Stimulated activated naive CD8-positive, alpha-beta T cell treated with anti-CD3 and anti-CD28 coated beads, Interleukin-15, Interleukin-2, amounts not matched to agents 100 ng/mL and 50 ng/mL, for 24 hours (primary cell): Measurements from ENCODE around the gene PLCD3.
A peak's percentile ranks its signal among the peaks of the same experiment; 100 is the strongest.

Experiments used
- H3K27ac Mint-ChIP-seq: one replicate; pipeline ENCODE4 v1.8.0; 2021; ENCODE audit warnings: mild to moderate bottlenecking, mixed read lengths
- H3K27me3 Mint-ChIP-seq: one replicate; pipeline ENCODE4 v1.8.0; 2021; ENCODE audit warnings: mixed read lengths
- H3K36me3 Mint-ChIP-seq: one replicate; pipeline ENCODE4 v1.8.0; 2021; ENCODE audit warnings: low read depth, mixed read lengths
- H3K4me1 Mint-ChIP-seq: one replicate; pipeline ENCODE4 v1.8.0; 2021; ENCODE audit warnings: low read depth, mixed read lengths
- H3K4me3 Mint-ChIP-seq: one replicate; pipeline ENCODE4 v1.8.0; 2021; ENCODE audit warnings: mild to moderate bottlenecking, mixed read lengths
- H3K9me3 Mint-ChIP-seq: one replicate; pipeline ENCODE4 v1.8.0; 2021; ENCODE audit warnings: mixed read lengths

PLCD3 gene

GRCh38 chr17:45156242-45156641 lies 23.9 kb upstream of the PLCD3 start:
- H3K9me3 Mint-ChIP-seq = no peaks in the 10 kb centered on the region
- H3K27ac Mint-ChIP-seq = peak overlapping the region; percentile 7
- peaks cover 55% of the 10 kb centered on the region for H3K4me1 Mint-ChIP-seq
- no peak overlapping the region for H3K4me3 Mint-ChIP-seq
- H3K27me3 Mint-ChIP-seq = no peaks in the 10 kb centered on the region
- peaks cover 27% of the 10 kb centered on the region for H3K36me3 Mint-ChIP-seq

GRCh38 chr17:45155483-45155882 lies 23.2 kb upstream of the PLCD3 start:
- no peak overlapping the region for H3K4me3 Mint-ChIP-seq
- H3K9me3 Mint-ChIP-seq = no peaks in the 10 kb centered on the region
- H3K36me3 Mint-ChIP-seq = peaks cover 30% of the 10 kb centered on the region
- H3K27ac Mint-ChIP-seq = no peak overlapping the region
- H3K4me1 Mint-ChIP-seq = peaks cover 60% of the 10 kb centered on the region
- H3K27me3 Mint-ChIP-seq = no peaks in the 10 kb centered on the region

- H3K9me3 Mint-ChIP-seq = no peaks in the 10 kb centered on the region
- peaks cover 59% of the 10 kb centered on the region for H3K4me1 Mint-ChIP-seq
- no peaks in the 10 kb centered on the region for H3K27me3 Mint-ChIP-seq
- no peak overlapping the region for H3K4me3 Mint-ChIP-seq
- no peak overlapping the region for H3K27ac Mint-ChIP-seq
- peaks cover 30% of the 10 kb centered on the region for H3K36me3 Mint-ChIP-seq
Observed at GRCh38 chr17:45155029-45155428, 22.7 kb upstream of the PLCD3 start.

GRCh38 chr17:45150911-45151809 lies 18.8 kb upstream of the PLCD3 start:
- peaks cover 29% of the 10 kb centered on the region for H3K36me3 Mint-ChIP-seq
- H3K9me3 Mint-ChIP-seq = no peaks in the 10 kb centered on the region
- H3K27me3 Mint-ChIP-seq = no peaks in the 10 kb centered on the region
- peak overlapping the region; percentile 94 for H3K4me3 Mint-ChIP-seq
- peaks cover 48% of the 10 kb centered on the region for H3K4me1 Mint-ChIP-seq
- H3K27ac Mint-ChIP-seq = peak overlapping the region; percentile 56

DNA sequence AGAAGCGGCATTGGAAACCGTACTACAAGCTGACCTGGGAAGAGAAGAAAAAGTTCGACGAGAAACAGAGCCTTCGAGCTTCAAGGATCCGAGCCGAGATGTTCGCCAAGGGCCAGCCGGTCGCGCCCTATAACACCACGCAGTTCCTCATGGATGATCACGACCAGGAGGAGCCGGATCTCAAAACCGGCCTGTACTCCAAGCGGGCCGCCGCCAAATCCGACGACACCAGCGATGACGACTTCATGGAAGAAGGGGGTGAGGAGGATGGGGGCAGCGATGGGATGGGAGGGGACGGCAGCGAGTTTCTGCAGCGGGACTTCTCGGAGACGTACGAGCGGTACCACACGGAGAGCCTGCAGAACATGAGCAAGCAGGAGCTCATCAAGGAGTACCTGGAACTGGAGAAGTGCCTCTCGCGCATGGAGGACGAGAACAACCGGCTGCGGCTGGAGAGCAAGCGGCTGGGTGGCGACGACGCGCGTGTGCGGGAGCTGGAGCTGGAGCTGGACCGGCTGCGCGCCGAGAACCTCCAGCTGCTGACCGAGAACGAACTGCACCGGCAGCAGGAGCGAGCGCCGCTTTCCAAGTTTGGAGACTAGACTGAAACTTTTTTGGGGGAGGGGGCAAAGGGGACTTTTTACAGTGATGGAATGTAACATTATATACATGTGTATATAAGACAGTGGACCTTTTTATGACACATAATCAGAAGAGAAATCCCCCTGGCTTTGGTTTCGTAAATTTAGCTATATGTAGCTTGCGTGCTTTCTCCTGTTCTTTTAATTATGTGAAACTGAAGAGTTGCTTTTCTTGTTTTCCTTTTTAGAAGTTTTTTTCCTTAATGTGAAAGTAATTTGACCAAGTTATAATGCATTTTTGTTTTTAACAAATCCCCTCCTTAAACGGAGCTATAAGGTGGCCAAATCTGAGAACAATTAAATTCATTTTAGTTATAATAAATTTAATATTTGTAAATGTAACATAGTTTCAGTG lies 17.7 kb upstream of the PLCD3 start:
- Mint-ChIP-seq H3K4me3 (peak overlapping the region; percentile 94), H3K4me1 (peaks cover 48% of the 10 kb centered on the region), H3K36me3 (peaks cover 29% of the 10 kb centered on the region), H3K9me3 (no peaks in the 10 kb centered on the region), H3K27me3 (no peaks in the 10 kb centered on the region), H3K27ac (peak overlapping the region; percentile 100)

GRCh38 chr17:45149037-45149668 lies 16.8 kb upstream of the PLCD3 start:
- H3K4me1 Mint-ChIP-seq = peaks cover 51% of the 10 kb centered on the region
- H3K27ac Mint-ChIP-seq = peak overlapping the region; percentile 100
- H3K36me3 Mint-ChIP-seq = peaks cover 29% of the 10 kb centered on the region
- peak overlapping the region; percentile 94 for H3K4me3 Mint-ChIP-seq
- no peaks in the 10 kb centered on the region for H3K27me3 Mint-ChIP-seq
- H3K9me3 Mint-ChIP-seq = no peaks in the 10 kb centered on the region

- peak within 1 kb of the TSS; percentile 100 for H3K27ac Mint-ChIP-seq
- H3K4me1 Mint-ChIP-seq = peaks cover 58% of the 10 kb centered on the region
- peaks cover 29% of the 10 kb centered on the region for H3K36me3 Mint-ChIP-seq
- no peaks in the 10 kb centered on the region for H3K9me3 Mint-ChIP-seq
- H3K4me3 Mint-ChIP-seq = peak within 1 kb of the TSS; percentile 94
- no peaks in the 10 kb centered on the region for H3K27me3 Mint-ChIP-seq
Observed at GRCh38 chr17:45148183-45149036, 16.1 kb upstream of the PLCD3 start, which contains the start of gene HEXIM1. Gene HEXIM1, plus strand, starts transcription at chr17:45148475. Its CDS starts 716 bp downstream, at chr17:45149191.

- H3K4me3 Mint-ChIP-seq = peak overlapping the region; percentile 94
- no peaks in the 10 kb centered on the region for H3K27me3 Mint-ChIP-seq
- no peaks in the 10 kb centered on the region for H3K9me3 Mint-ChIP-seq
- H3K36me3 Mint-ChIP-seq = peaks cover 29% of the 10 kb centered on the region
- H3K27ac Mint-ChIP-seq = peak overlapping the region; percentile 100
- H3K4me1 Mint-ChIP-seq = peaks cover 60% of the 10 kb centered on the region
Observed at GRCh38 chr17:45147581-45148182, 15.4 kb upstream of the PLCD3 start.

GRCh38 chr17:45146890-45147580 lies 14.7 kb upstream of the PLCD3 start:
- H3K27me3 Mint-ChIP-seq = no peaks in the 10 kb centered on the region
- H3K4me1 Mint-ChIP-seq = peaks cover 60% of the 10 kb centered on the region
- H3K4me3 Mint-ChIP-seq = peak overlapping the region; percentile 94
- H3K36me3 Mint-ChIP-seq = peaks cover 29% of the 10 kb centered on the region
- H3K27ac Mint-ChIP-seq = peak overlapping the region; percentile 100
- H3K9me3 Mint-ChIP-seq = no peaks in the 10 kb centered on the region

DNA sequence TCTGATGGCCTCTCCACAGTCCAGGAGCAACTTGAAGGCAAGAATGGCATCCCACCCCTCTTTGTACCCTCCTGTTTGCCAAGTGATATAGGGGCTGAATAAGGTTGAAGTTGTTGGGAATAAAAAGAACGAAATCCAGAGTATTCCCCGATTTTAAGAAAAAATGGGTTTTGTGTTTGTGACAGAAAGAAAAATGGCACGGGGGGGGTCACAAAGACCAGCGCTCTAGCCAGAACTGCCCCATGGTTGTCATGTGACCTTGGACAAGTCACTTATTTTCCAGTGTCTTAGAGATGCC lies 14.2 kb upstream of the PLCD3 start:
- H3K27me3 Mint-ChIP-seq = no peaks in the 10 kb centered on the region
- H3K4me3 Mint-ChIP-seq = peak overlapping the region; percentile 94
- H3K9me3 Mint-ChIP-seq = no peaks in the 10 kb centered on the region
- H3K36me3 Mint-ChIP-seq = peaks cover 29% of the 10 kb centered on the region
- H3K27ac Mint-ChIP-seq = peak overlapping the region; percentile 100
- peaks cover 55% of the 10 kb centered on the region for H3K4me1 Mint-ChIP-seq

- H3K4me3 Mint-ChIP-seq = peak overlapping the region; percentile 94
- H3K27ac Mint-ChIP-seq = peak overlapping the region; percentile 100
- H3K27me3 Mint-ChIP-seq = no peaks in the 10 kb centered on the region
- H3K4me1 Mint-ChIP-seq = peaks cover 51% of the 10 kb centered on the region
- H3K36me3 Mint-ChIP-seq = peaks cover 28% of the 10 kb centered on the region
- H3K9me3 Mint-ChIP-seq = no peaks in the 10 kb centered on the region
Observed at GRCh38 chr17:45146166-45146565, 13.9 kb upstream of the PLCD3 start.

DNA sequence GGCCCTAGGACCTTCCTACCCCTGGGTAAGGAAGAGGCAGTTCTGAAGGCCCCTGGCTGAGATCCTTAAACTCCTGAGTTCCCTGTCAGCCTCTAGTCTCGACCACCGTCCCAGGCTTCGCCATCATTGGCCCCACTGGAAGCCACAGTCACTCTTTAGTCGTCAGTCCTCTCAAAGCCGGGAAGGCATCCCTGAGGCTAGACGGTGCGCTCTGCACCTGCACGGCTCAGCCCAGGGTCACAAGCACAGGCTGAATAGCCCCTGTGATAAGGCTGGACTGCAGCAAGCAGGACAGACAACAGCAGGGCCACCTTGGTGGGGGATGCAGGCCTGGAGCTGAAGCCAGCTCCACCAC lies 12.7 kb upstream of the PLCD3 start:
- no peaks in the 10 kb centered on the region for H3K9me3 Mint-ChIP-seq
- peaks cover 42% of the 10 kb centered on the region for H3K4me1 Mint-ChIP-seq
- no peak overlapping the region for H3K27ac Mint-ChIP-seq
- H3K36me3 Mint-ChIP-seq = peaks cover 21% of the 10 kb centered on the region
- H3K27me3 Mint-ChIP-seq = no peaks in the 10 kb centered on the region
- H3K4me3 Mint-ChIP-seq = peak overlapping the region; percentile 13
